Ammon's horn (tissue), 1 donor: Measurements from ENCODE around the gene CARD11.

Experiments
- DNase-seq: peaks from one replicate; pipeline ENCODE4 v3.0.0-alpha.2; 2016; ENCODE audit warnings: low spot score

CARD11 gene

GRCh38 chr7:3043544-3044371 is at the start of gene CARD11:
Gene CARD11, minus strand, starts transcription at chr7:3043867. Its CDS starts 85,361 bp downstream, at chr7:2958506.
- DNase-seq, result no peak

DNA sequence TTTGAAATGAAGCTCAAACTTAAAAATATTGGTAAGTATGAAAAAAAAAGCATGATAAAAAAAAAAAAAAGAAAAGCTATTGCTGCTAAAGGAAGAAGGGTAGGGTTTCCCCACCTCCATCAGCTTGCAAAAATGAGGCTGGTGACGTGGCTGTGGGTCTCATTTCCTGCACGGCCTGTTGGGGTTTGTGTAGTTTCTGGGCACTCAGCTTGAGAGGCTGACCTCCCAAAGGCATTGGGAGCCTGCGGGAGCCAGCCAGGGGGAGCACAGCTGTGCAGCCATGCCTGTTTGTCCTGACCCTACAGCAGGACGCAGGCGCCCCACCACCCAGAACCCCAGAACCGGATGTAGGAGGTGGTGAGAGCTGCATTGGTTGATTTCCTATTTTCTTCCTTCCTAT is 48.8 kb upstream of the CARD11 start:
- peak; percentile 31 for DNase-seq

GRCh38 chr7:3091631-3092030 is 48.0 kb upstream of the CARD11 start:
- no peak for DNase-seq

DNA sequence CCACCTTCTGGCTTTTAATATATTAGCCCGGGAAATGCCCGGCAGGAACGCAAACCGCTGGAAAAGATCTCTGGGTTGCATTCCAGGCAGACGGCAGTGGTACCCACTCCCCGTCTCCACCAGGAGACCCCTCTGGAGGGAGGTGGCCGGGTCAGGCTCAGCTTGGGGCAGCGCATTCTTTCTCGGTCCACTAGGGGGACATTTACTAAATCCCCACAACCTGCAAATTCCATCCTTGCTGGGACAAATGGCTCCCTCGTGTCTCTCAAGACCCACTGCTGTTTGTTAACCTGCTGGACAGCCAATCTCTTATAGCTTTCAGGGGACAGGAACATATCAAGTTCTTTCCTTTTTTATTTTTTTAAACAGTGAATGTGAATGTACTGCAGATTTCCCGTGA is 45.8 kb upstream of the CARD11 start:
- DNase-seq, result no peak

DNA sequence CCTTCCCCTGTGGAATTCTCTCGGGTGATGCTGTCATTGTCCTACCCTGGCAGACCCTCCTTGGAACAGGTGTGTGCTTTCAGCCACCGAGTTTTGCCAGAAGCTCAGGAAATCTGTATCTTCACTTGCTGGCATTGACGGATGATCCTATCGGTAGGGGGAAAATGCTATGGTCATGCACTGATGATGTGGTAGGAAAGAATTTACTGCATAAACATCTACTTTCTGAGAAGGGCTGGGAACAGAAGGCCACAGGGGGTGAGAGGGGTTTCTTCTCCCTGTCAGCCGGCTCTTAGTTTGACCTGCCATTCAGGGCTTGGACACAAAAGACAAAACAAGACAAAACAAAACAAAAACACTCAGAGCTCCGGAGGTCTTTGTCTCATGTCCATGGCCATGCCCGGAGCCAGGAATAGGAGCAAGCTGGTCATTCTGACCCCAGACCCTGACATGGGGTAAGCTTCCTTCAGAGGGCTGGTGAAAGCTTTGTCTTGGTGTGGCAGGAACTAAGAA is 43.6 kb upstream of the CARD11 start:
- DNase-seq, result no peak

GRCh38 chr7:3083350-3083749 is 39.7 kb upstream of the CARD11 start:
- DNase-seq, result peak; percentile 48

DNA sequence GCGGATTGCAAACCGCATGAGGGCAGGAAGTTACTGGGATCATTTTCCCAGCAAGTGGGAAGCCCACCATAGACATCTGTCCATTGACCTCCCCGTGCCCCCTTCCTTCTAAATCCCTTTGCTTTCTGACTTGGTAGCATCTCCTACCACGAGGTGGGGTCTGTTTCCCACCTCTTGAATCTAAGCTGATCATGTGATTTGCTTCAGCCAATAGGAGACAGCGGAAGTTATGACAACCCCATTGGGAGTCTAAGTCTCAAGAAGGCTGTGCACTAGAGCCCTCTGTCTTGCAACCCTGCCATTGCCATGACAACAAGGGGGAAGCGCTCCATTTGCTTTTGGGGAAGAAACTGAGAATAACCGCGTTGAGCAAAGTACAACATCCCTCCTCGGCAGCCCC is 39.2 kb upstream of the CARD11 start:
- DNase-seq, result no peak

DNA sequence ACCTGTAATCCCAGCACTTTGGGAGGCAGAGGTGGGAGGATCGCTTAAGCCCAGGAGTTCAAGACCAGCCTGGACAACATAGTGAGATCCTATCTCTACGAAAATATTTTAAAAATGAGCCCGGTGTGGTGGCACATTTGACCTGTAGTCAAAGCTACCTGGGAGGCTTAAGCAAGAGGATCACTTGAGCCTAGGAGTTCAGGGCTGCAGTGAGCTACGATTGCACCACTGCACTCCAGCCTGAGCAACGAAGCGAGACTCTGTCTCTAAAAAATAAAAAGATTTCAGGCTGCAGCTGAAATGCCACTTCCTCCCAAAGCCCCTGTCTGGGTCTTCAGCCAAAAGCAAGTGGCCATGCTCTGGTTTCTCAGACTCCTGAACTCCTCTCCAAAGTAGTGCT is 38.7 kb upstream of the CARD11 start:
- DNase-seq, result no peak

- DNase-seq, result no peak
Observed at GRCh38 chr7:3080106-3080505, 36.4 kb upstream of the CARD11 start.

- DNase-seq, result no peak
Observed at GRCh38 chr7:3078514-3078913, 34.8 kb upstream of the CARD11 start.

DNA sequence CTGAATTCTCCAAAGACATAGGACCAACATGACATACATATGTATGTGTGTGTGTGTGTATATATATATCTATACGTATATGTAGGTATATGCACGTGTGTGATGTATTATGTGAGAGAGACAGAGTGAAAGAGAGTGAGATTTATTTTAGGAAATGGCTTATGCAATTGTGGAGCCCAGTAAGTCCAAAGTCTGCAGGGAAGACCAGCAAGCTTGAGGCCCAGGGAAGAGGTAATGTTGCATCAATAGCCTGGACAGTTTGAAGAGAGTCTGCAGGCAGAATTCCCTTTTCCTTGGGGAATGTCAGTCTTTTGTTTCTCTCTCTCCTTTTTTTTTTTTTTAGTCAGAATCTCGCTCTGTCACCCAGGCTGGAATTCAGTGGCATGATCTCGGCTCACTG is 33.0 kb upstream of the CARD11 start:
- DNase-seq, result no peak

GRCh38 chr7:3076163-3076562 is 32.5 kb upstream of the CARD11 start:
- no peak for DNase-seq

DNA sequence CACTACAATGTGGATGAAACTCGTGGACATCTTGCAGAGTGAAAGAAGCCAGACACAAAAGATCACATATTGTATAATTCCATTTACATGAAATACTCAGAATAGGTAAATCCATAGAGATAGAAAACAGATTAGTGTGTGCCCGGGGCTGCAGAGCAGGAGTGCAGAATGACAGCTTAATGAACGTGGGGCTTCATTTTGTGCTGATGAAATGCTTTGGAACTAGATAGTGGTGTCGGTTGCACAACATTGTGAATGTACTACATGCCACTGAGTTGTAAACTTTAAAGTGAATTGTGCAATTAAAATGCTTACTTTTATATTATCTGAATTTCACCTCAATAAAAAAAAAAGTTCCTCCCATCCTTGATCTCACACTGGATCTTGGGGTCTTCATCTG is 31.8 kb upstream of the CARD11 start:
- DNase-seq, result no peak

DNA sequence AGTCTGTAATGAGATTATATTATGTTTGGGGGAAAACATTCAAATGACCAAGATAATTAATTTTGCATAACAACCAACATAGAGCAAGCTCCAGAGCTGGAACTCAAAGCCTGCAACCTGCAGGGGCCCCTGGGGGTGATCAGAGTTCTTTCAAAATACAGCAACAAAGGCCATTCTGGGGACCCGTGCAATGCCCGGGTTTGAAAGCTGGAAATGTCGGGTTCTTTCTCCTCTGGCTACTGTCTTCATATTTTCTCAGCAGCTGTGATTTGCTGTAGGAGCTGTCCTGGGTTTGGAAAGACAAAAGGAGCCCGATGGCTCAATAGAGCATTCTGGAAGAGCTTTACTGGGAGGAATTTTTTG is 30.8 kb upstream of the CARD11 start:
- DNase-seq, result no peak

GRCh38 chr7:3073763-3074458 is 30.2 kb upstream of the CARD11 start:
- no peak for DNase-seq

DNA sequence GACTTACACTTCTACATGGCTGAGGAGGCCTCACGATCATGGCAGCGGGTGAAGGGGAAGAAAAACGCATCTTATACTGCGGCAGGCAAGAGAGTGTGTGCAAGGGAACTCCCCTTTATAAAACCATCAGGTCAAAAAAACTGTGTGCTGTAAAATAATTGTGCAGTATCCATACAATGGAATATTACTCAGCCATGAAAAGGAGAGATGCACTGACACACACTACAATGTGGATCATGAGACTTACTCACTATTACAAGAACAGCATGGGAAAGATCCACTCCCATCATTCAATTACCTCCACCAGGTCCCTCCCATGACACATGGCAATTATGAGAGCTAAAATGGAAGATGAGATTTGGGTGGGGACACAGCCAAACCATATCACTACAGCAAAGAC is 27.2 kb upstream of the CARD11 start:
- no peak for DNase-seq

DNA sequence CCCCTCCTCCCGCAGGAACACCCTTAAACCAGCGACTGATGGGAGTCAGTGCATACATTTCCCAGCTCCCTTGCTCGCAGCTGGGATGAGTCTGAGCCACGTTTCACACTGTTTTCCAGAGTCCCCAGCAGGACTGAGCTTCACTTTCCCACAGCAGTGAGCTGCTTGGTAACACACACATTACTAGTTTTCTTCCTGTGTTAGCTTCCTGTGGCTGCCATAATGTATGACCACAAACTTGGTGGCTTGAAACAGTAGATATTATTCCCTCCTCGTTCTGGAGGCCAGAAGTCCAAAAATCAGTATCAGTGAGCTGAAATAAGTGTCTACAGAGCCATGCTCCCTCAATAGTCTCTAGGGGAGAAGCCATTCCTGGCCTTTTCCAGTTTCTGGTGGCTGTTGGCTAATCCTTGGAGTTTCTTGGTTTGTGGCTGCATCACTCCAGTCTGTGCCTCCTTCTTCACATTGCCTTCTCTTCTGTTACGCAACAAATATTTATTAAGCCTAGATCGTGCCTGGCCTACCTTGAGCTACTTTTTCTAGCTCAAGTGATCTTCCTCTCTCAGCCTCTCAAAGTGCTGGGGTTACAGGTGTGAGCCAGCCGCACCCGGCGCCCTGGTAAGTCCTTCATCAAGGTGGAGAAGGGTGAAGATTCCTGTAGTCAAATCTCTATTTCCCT is 26.2 kb upstream of the CARD11 start:
- DNase-seq, result no peak

- peak; percentile 43 for DNase-seq
Observed at GRCh38 chr7:3068530-3068929, 24.9 kb upstream of the CARD11 start.

DNA sequence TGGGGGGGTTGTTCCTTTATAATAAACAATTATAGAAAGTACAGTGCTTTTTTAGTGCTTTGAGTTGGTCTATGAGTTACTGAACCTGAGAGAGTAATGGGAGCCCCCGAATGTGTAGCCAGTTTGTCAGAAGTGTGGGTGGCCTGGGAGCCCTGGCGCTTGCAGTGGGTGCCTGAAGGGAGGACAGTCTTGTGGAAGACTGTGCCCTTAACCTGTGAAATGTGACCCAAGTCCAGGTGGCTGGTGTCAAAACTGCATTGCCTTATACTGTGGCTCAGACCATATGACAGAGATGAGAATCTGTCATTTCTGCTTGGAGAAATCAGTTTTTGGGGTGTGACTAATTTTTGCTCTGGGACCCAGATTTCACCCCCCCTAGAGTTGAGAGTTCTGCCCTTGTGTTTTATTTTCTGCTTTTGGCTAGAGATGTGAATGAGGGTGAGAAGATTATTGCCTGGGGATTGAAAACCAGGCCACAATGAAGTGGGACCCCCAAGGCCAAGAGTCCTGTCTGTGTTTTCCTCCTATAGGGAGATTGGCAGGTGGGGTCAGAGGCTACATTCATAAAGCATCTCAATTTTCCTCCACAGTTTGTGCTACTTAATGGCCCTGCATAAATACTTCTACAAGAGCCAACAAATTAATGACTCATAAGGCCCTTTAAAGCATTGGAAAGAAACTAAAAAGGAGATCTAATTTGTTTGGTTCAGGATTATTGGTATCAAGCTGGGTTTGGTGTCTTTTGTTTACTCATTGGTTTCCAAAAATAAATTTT is 24.1 kb upstream of the CARD11 start:
- no peak for DNase-seq

DNA sequence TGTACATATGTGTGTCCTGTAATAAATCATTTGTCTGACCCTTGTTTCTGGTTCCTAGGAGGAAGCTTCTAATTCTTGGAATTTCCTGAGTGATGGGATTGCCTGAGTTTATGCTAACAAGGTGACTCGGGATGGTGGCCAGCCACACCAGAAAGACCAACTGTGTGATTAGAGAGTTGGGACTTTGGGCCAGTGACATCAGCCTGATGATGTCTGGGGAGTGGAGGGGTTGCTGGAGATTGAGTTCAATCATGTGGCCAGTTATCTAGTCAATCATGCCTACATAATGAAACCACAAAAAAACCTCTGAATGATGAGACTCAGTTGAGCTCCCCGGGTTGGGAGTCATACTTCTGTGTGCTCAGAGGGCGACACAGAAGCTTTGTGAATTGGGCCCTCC is 23.5 kb upstream of the CARD11 start:
- DNase-seq, result no peak

- DNase-seq, result no peak
Observed at GRCh38 chr7:3066506-3066905, 22.8 kb upstream of the CARD11 start.

DNA sequence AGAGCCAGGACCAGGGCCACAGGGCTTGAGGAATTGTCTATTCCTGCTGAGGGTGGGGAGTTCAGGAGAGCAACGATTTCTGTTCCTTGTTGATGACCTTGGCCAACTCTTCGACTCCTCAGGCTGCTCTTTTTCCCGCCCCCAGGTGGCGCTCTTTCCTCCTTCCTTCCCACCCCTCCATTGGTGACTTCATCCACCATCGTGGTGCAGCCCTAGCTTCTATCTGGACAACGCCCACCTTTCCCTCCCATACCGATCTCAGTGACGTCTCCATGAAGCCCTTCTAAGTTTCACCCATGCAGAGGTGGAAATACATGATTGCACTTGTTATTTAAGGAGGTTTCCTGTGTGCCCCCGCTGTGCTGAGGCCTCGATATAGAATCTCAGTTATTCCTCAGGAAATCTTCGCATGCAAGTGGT is 22.1 kb upstream of the CARD11 start:
- DNase-seq, result no peak
